Activated CD4-positive, alpha-beta memory T cell treated with anti-CD3 and anti-CD28 coated beads for 36 hours (primary cell): ENCODE data around the gene RAB27A. TPM values are rescaled to one million over a fixed set of nuclear protein-coding genes. Genes with fewer than 3 reads are reported as not detected.
"Not testable (repeated sequence)": the region's sequence is repeated elsewhere in the genome, so short reads cannot be mapped to it uniquely, and the experiment has no call there.

Source experiments
- CTCF ChIA-PET: fragments of 350-600 bp; sonication (Branson Sonifier 250); formaldehyde crosslinking; loops from one replicate; lab custom pipeline; 2021; ENCODE audit warnings: antibody characterized with exemption, inconsistent platforms; lab: Charles Lee
- POLR2A ChIA-PET: fragments of 350-600 bp; sonication (Branson Sonifier 250); formaldehyde crosslinking; loops from one replicate; lab custom pipeline; 2021; ENCODE audit warnings: antibody characterized with exemption; lab: Charles Lee
- DNase-seq: peaks from one replicate; pipeline ENCODE4 v3.0.0-alpha.2; 2020
- H3K27ac Mint-ChIP-seq: one replicate; pipeline ENCODE4 v1.8.0; 2021; ENCODE audit warnings: mixed read lengths
- H3K27me3 Mint-ChIP-seq: one replicate; pipeline ENCODE4 v1.8.0; 2021; ENCODE audit warnings: mixed read lengths
- H3K36me3 Mint-ChIP-seq: one replicate; pipeline ENCODE4 v1.8.0; 2021; ENCODE audit warnings: mixed read lengths
- H3K4me1 Mint-ChIP-seq: one replicate; pipeline ENCODE4 v1.8.0; 2021; ENCODE audit warnings: low read depth, mixed read lengths
- H3K4me3 Mint-ChIP-seq: one replicate; pipeline ENCODE4 v1.8.0; 2021; ENCODE audit warnings: mild to moderate bottlenecking, mixed read lengths
- H3K9me3 Mint-ChIP-seq: one replicate; pipeline ENCODE4 v1.8.0; 2021; ENCODE audit warnings: mixed read lengths
- intact Hi-C: fragments of 100-400 bp; cut with micrococcal nuclease; formaldehyde crosslinking; loops from one replicate; pipeline ENCODE4 v1.15.1; 2023
- total RNA-seq, 2 experiments: library from RNA; stranded (reverse); gene quantifications; one replicate each; pipeline ENCODE4 v1.2.3, GENCODE V29; 2021

Gene RAB27A
- 100 to 1,000 TPM; 216 to 217 TPM for total RNA-seq

- intact Hi-C loops: loop anchor here (1.0 to 5.0 kb wide), 8 partner anchors 10 to 1328 kb away; partner anchors contain the start of genes CCPG1, PIERCE2, PIGB and PIGBOS1
- H3K4me1 Mint-ChIP-seq: peaks cover 35% of the 10 kb centered on the region
- H3K9me3 Mint-ChIP-seq: no peaks in the 10 kb centered on the region
- DNase-seq: peak; percentile 90
- ChIA-PET POLR2A (interaction anchor here (0.8 to 1.3 kb wide), 3 partner anchors 10 to 93 kb away, joined by 3 to 4 read pairs (median 3); partner anchors contain the start of gene RSL24D1), CTCF (interaction anchor here (0.9 to 4.7 kb wide), 10 partner anchors 28 to 149 kb away, joined by 3 to 72 read pairs (median 8); partner anchors contain the start of genes PIGB, PIGBOS1 and RSL24D1)
- H3K4me3 Mint-ChIP-seq: peak within 1 kb of the TSS; percentile 93
- H3K27me3 Mint-ChIP-seq: no peaks in the 10 kb centered on the region
- peaks cover 34% of the 10 kb centered on the region for H3K36me3 Mint-ChIP-seq
- peak within 1 kb of the TSS; percentile 97 for H3K27ac Mint-ChIP-seq
Observed at GRCh38 chr15:55289746-55290527, at the start of gene RAB27A. Gene RAB27A (minus strand): TSS chr15:55289813. CDS start chr15:55234934, 54,879 bp downstream.

DNA sequence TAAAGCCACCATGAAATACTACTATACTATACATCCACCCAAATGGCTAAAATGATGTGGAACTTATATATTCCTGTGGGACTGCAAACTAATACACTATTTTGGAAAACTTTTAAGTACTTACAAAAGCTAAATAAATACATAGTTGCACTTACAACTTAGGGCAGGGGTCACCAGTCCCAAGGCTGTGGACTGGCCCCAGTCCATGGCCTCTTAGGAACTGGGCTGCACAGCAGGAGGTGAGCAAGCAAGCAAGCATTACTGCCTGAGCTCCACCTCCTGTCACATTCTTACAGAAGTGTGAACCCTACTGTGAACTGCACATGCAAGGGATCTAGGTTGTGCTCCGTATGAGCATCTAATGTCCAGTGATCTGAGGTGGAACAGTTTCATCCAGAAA lies 47.5 kb upstream of the RAB27A start:
- H3K27ac Mint-ChIP-seq: no peak overlapping the region
- H3K4me3 Mint-ChIP-seq: no peak overlapping the region
- H3K9me3 Mint-ChIP-seq: no peaks in the 10 kb centered on the region
- H3K4me1 Mint-ChIP-seq: no peaks in the 10 kb centered on the region
- intact Hi-C loops: no loop called here
- ChIA-PET CTCF (no interaction called here), POLR2A (no interaction called here)
- DNase-seq: no peak
- H3K36me3 Mint-ChIP-seq: peaks cover 18% of the 10 kb centered on the region
- H3K27me3 Mint-ChIP-seq: no peaks in the 10 kb centered on the region

DNA sequence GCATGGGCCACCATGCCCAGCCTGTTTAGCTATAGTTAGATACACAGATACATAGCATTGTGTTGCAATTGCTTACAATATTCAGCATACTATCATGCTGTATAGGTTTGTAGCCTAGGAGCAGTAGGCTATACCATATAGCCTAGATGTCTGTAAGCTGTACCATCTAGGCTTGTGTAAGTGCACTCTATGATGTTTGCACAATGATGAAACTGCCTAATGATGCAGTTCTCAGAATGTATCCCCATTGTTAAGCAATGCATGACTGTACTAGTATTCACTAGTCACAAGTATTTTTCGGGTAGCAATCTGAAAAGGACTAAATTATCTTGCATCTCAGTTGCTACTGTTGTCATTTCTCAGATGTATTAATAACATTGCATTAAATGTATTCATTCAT lies 45.4 kb upstream of the RAB27A start:
- H3K9me3 Mint-ChIP-seq: no peaks in the 10 kb centered on the region
- peaks cover 18% of the 10 kb centered on the region for H3K36me3 Mint-ChIP-seq
- H3K4me1 Mint-ChIP-seq: no peaks in the 10 kb centered on the region
- no peak overlapping the region for H3K27ac Mint-ChIP-seq
- intact Hi-C loops: no loop called here
- ChIA-PET CTCF (interaction anchor here (1.8 kb wide), 1 partner anchor 167 kb away, joined by 4 read pairs; no protein-coding TSS in a partner anchor), POLR2A (no interaction called here)
- H3K27me3 Mint-ChIP-seq: no peaks in the 10 kb centered on the region
- H3K4me3 Mint-ChIP-seq: no peak overlapping the region
- no peak for DNase-seq

DNA sequence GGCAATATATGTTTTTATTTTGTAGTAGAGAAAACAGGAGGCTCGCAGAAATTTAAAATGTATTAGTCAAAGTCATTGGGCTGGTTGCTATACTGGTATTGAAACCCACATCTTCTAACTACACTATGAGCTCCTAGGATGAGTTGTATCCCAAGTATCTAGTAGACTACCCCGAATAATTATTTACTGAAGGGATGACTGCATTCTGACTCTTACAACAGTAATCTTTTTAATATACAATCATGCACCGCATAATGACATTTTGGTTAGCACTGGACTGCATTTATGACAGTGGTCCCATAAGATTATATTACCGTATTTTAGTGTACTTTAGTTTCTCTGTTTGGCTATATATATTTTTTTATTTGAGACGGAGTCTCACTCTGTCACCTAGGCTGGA lies 44.8 kb upstream of the RAB27A start:
- H3K27ac Mint-ChIP-seq: no peak overlapping the region
- ChIA-PET CTCF (interaction anchor here (1.8 kb wide), 1 partner anchor 166 kb away, joined by 4 read pairs; no protein-coding TSS in a partner anchor), POLR2A (no interaction called here)
- no peak overlapping the region for H3K4me3 Mint-ChIP-seq
- DNase-seq: no peak
- no peaks in the 10 kb centered on the region for H3K4me1 Mint-ChIP-seq
- peaks cover 17% of the 10 kb centered on the region for H3K36me3 Mint-ChIP-seq
- intact Hi-C loops: no loop called here
- H3K9me3 Mint-ChIP-seq: no peaks in the 10 kb centered on the region
- no peaks in the 10 kb centered on the region for H3K27me3 Mint-ChIP-seq

- no peak for DNase-seq
- ChIA-PET POLR2A (no interaction called here), CTCF (no interaction called here)
- Mint-ChIP-seq H3K36me3 (peaks cover 13% of the 10 kb centered on the region), H3K27me3 (no peaks in the 10 kb centered on the region), H3K9me3 (no peaks in the 10 kb centered on the region), H3K4me1 (peaks cover 5% of the 10 kb centered on the region), H3K4me3 (no peak overlapping the region), H3K27ac (no peak overlapping the region)
- intact Hi-C loops: no loop called here
Observed at GRCh38 chr15:55327387-55327786, 37.8 kb upstream of the RAB27A start.

- intact Hi-C loops: no loop called here
- DNase-seq: no peak
- Mint-ChIP-seq H3K27ac (no peak overlapping the region), H3K4me1 (peaks cover 22% of the 10 kb centered on the region), H3K27me3 (no peaks in the 10 kb centered on the region), H3K4me3 (no peak overlapping the region), H3K36me3 (peaks cover 12% of the 10 kb centered on the region), H3K9me3 (no peaks in the 10 kb centered on the region)
- CTCF ChIA-PET: no interaction called here
- POLR2A ChIA-PET: no interaction called here
Observed at GRCh38 chr15:55322467-55322866, 32.9 kb upstream of the RAB27A start.

DNA sequence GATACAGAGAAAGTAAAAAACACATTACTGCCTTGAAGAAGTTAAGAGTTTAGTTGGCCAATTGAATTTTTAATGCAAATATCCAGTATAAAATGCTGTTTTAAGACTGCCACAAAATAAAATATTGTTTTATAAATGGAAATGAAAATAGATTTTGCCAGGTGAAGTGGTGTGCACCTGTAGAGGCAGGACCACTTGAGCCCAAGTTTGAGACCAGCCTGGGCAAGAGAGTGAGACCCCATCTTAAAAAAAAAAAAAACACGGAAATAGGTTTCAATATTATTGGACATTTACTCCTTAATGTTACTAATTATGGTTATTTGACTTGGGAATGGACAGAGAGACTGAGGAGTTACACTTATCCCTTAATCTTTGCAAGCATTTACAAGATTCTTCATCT lies 31.4 kb upstream of the RAB27A start:
- H3K9me3 Mint-ChIP-seq: no peaks in the 10 kb centered on the region
- POLR2A ChIA-PET: no interaction called here
- CTCF ChIA-PET: no interaction called here
- no peaks in the 10 kb centered on the region for H3K27me3 Mint-ChIP-seq
- H3K4me1 Mint-ChIP-seq: peaks cover 29% of the 10 kb centered on the region
- peaks cover 15% of the 10 kb centered on the region for H3K36me3 Mint-ChIP-seq
- H3K4me3 Mint-ChIP-seq: no peak overlapping the region
- no peak overlapping the region for H3K27ac Mint-ChIP-seq
- intact Hi-C loops: loop anchor here (1.0 kb wide), 1 partner anchor 87 kb away; the partner anchor contains the start of genes CCPG1 and PIERCE2
- DNase-seq: no peak

DNA sequence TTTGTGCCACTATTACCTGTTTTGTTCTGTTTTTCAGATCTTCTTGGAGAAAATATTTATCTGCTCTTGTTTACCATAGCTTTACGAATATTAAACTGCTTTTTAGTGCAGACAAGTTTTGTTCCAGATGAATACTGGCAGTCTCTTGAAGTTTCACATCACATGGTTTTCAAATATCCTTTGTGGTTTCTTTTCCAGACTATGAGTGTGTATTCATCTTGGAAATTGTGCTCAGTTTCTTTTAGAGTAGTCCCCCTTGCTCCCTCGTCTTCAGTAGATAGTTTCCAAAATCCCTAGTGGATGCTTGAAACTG lies 30.6 kb upstream of the RAB27A start:
- Mint-ChIP-seq H3K4me1 (peaks cover 37% of the 10 kb centered on the region), H3K27me3 (no peaks in the 10 kb centered on the region), H3K4me3 (peak overlapping the region; percentile 67), H3K9me3 (no peaks in the 10 kb centered on the region), H3K36me3 (peaks cover 19% of the 10 kb centered on the region), H3K27ac (no peak overlapping the region)
- no peak for DNase-seq
- CTCF ChIA-PET: interaction anchor here (2.1 to 2.7 kb wide), 2 partner anchors 119 to 123 kb away, joined by 13 read pairs; partner anchors contain the start of gene RSL24D1
- intact Hi-C loops: loop anchor here (1.0 kb wide), 1 partner anchor 88 kb away; the partner anchor contains the start of genes CCPG1 and PIERCE2
- POLR2A ChIA-PET: interaction anchor here (2.1 kb wide), 1 partner anchor 88 kb away, joined by 10 read pairs; the partner anchor contains the start of genes CCPG1 and PIERCE2

- Mint-ChIP-seq H3K36me3 (peaks cover 19% of the 10 kb centered on the region), H3K9me3 (no peaks in the 10 kb centered on the region), H3K4me1 (peaks cover 42% of the 10 kb centered on the region), H3K4me3 (peak overlapping the region; percentile 97), H3K27ac (peak overlapping the region; percentile 98), H3K27me3 (no peaks in the 10 kb centered on the region)
- intact Hi-C loops: loop anchor here (1.0 to 5.0 kb wide), 4 partner anchors 29 to 122 kb away; partner anchors contain the start of genes CCPG1 and PIERCE2
- POLR2A ChIA-PET: interaction anchor here (0.9 to 2.1 kb wide), 5 partner anchors 9 to 123 kb away, joined by 4 to 11 read pairs (median 5); partner anchors contain the start of genes CCPG1, PIERCE2 and RSL24D1
- DNase-seq: peak; percentile 26
- CTCF ChIA-PET: interaction anchor here (0.6 to 2.7 kb wide), 7 partner anchors 29 to 1145 kb away, joined by 3 to 13 read pairs (median 5); partner anchors contain the start of genes CCPG1, MNS1, PIERCE2 and RSL24D1
Observed at GRCh38 chr15:55319537-55320237, 30.1 kb upstream of the RAB27A start.

- POLR2A ChIA-PET: interaction anchor here (0.7 to 2.1 kb wide), 8 partner anchors 10 to 122 kb away, joined by 3 to 11 read pairs (median 4); partner anchors contain the start of genes CCPG1, PIERCE2 and RSL24D1
- Mint-ChIP-seq H3K27me3 (no peaks in the 10 kb centered on the region), H3K36me3 (peaks cover 19% of the 10 kb centered on the region), H3K27ac (peak within 1 kb of the TSS; percentile 98), H3K9me3 (no peaks in the 10 kb centered on the region), H3K4me1 (peaks cover 48% of the 10 kb centered on the region), H3K4me3 (peak within 1 kb of the TSS; percentile 97)
- intact Hi-C loops: loop anchor here (1.0 to 5.0 kb wide), 3 partner anchors 28 to 122 kb away; no protein-coding TSS in a partner anchor
- DNase-seq: peak; percentile 87
- CTCF ChIA-PET: interaction anchor here (0.6 to 2.7 kb wide), 8 partner anchors 28 to 1146 kb away, joined by 3 to 13 read pairs (median 4); partner anchors contain the start of genes CCPG1, MNS1, PIERCE2 and RSL24D1
Observed at GRCh38 chr15:55318588-55319494, 29.2 kb upstream of the RAB27A start, which contains the start of the genes PIGB and PIGBOS1. Gene PIGB (plus strand): TSS chr15:55319222. CDS start chr15:55319251, 29 bp downstream. Gene PIGBOS1 (minus strand): TSS chr15:55319123. CDS start chr15:55317792, 1,331 bp downstream.

- H3K27me3 Mint-ChIP-seq, H3K4me1 Mint-ChIP-seq, intact Hi-C loops, POLR2A ChIA-PET, H3K27ac Mint-ChIP-seq, H3K4me3 Mint-ChIP-seq, CTCF ChIA-PET, H3K36me3 Mint-ChIP-seq, DNase-seq, H3K9me3 Mint-ChIP-seq: not testable (repeated sequence)
Observed at GRCh38 chr15:55302801-55303200, 13.2 kb upstream of the RAB27A start.
